NOMO-1 treated with DMSO at 0.1 percent for 48 hours (cell line): ENCODE data around the gene TMEM239.

Experiments
- DNase-seq: peaks from one replicate; lab custom pipeline; 2025; ENCODE audit not compliant: unreplicated experiment; lab: John Stamatoyannopoulos, UW

TMEM239 gene

GRCh38 chr20:2846698-2847097, 30.5 kb downstream of the TMEM239 start:
- DNase-seq, result no peak

GRCh38 chr20:2847802-2848201, 31.6 kb downstream of the TMEM239 start:
- no peak for DNase-seq

- no peak for DNase-seq
These were observed 33.4 kb downstream of the TMEM239 start for GRCh38 chr20:2849529-2849928.

- DNase-seq, result no peak
These were observed 34.9 kb downstream of the TMEM239 start for GRCh38 chr20:2851086-2851485.

DNA sequence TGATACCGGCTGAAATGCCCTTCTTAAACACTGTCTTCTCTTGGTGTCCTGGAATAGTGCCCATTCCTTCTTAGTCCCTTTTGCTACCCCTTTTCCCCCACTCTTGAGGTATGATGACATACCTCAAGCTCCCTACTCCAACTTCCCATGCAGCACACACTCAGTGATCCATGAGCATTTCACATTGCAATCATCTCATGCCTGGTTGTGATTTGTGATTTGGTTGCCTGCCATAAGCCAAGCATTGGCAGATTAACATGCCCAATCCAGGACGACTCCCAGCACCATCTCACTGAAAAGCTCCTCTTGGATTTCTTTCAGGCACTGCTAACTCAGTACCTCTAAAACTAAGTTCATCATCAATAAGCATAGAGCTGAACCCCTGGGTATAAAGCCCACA, 42.4 kb downstream of the TMEM239 start:
- no peak for DNase-seq

- no peak for DNase-seq
These were observed 43.4 kb downstream of the TMEM239 start for GRCh38 chr20:2859330-2860121.

GRCh38 chr20:2864626-2865025, 48.5 kb downstream of the TMEM239 start:
- no peak for DNase-seq

GRCh38 chr20:2865101-2865500, 48.9 kb downstream of the TMEM239 start:
- no peak for DNase-seq

DNA sequence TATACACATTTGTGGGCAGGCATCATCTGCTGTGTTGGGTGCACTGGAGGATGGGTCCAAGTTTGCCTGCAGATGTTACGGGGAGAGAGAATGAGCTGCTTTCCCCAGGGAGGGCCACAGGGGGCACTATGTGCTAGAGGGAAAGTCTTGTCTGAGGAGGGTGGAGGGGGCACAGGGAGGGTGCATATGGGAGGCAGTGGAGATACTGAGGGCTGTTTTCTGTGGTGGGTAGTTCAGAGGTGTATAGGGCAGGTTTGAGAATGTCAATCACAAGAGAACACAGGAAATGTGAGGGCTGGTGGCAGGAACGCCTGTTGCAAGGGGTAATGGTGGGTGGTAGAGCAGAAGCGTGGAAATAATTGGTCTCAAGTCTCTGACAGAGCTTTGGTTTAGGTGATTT, 49.5 kb downstream of the TMEM239 start:
- DNase-seq, result no peak

DNA sequence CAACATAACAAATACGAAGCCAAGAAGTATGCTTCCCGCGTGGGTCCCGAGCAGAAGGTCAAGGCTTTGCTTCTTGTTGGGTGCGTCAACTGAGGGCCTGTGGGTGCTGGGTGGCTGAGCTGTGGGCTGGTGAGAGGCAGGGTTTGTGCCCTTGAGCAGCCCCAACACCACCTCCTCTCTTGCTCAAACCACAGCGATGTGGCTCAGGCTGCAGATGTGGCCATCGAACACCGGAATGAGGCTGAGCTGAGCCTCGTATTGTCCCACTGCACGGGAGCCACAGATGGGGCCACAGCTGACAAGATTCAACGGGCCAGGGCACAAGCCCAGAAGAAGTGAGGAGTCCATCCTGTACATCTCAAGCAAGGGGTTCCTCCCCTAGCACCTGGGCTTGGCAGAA, 50.1 kb downstream of the TMEM239 start:
- DNase-seq, result no peak

GRCh38 chr20:2867081-2867864, 51.1 kb downstream of the TMEM239 start:
- no peak for DNase-seq
